GM10847 (cell line): Measurements from ENCODE around the gene NPNT.

Experiments used
- POLR2A ChIP-seq: IDR thresholded peaks from 2 replicates; pipeline ENCODE4 v1.6.1; 2011; ENCODE audit not compliant: insufficient read length; ENCODE audit errors: extremely low read depth

The NPNT gene

DNA sequence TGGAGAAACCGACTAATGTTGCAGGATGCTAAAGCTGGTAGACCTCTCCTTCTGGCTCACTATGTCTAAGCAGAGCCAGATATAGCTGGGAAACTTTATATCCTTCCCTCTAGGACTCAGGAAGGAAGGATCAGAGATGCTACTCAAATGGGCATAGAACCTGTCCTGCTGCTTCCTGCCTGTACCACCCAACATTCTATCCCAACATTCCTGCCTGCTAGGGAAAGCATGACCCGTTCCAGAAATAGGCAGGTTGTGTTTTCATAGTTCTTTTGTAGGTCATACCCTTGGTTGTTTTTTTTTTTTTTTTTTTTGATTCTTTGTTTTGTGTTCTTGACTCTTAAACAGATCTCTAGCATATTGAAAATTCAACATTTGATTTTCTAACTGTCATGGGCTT, 5.3 kb downstream of the NPNT start:
- TF ChIP-seq POLR2A = no peak

DNA sequence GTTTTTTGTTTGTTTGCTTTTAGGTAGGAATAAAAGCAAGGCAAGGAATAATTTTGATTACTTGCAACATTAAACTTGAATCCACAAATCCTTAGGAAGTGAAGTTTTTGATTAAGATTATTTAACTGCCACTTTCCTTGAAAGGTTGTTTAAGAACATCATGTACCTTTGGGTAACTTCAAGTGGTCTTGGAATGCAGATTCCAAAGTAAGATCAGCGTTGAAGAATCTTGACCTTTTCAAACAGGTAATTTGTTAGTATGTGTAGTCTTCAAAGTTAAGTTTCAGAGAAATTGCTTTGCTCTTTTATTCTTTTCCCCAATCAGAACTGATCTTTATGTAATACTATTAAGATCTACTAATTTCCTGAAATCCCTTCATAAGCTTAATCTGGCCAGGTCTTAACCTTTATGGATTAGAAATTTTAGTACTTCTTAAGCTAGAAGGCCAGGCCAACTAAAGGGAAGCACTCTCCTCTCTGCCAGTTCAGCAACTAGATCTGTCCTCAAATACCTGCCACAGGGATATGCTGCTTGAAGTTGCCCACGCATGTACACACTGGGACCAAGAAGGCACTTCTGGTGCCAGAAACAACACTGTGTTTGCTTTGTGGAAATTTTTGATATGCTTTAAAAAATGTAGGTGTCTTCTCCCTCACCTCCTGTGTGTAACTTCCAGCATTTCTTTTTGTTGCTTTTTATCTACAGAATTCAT, 7.4 kb downstream of the NPNT start:
- no peak for TF ChIP-seq POLR2A

DNA sequence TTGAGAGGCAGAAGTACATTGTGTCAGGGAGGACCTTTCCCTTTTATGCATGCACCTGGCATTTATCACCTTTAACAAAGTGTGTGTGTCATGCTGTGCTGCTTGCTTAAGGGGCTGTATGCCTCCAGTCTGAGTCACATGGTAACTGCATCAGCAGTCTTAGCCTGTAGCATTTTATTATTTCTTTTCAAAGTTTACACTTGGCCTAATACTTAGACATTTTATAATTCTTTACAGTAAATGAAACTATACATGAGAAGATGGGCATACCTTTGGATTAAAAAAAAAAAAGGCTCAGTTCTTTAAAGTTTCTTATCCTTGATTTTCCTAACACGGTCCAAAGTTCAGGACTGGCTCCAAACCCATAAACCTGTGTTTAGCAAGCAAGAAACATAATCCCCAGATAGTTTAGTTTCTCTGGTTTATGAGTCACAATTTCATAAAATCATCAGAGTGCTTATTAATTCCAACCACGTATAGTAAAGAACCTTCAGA, 14.6 kb downstream of the NPNT start:
- no peak for TF ChIP-seq POLR2A

DNA sequence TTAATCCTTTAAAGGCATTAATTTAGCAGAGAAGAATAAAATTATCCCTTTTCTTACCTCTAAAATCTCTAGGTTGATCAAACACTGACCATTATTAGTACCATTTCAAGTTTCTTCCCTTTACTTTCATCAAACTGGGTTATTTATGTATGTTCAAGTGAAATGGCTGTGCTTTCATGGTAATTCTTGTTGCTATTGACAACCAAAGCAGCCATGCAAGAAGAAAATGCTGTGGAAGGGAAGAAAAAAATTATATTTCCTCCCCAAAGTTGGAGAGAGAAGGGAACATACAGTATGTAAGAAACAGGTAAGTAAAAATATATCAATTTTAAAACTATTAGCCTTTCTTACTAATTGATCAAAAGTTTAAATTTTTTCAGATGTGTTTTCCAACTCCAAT, 16.2 kb downstream of the NPNT start:
- TF ChIP-seq POLR2A = no peak

DNA sequence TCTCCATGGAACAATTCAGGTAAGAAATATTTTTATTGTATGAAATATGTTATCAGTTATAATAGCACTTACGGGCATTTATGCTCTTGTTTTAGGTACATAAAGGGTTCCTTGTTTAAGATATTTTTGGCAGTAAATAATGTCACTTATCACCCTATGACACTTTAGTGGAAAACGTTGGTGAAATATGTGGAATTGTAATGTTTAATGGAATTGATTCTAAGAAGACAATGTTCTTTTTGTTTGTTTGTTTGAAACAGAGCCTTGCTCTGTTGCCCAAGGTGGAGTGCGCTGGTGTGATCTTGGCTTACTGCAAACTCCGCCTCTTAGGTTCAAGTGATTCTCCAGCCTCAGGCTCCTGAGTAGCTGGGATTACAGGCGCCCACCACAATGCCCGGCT, 17.4 kb downstream of the NPNT start:
- TF ChIP-seq POLR2A = no peak

DNA sequence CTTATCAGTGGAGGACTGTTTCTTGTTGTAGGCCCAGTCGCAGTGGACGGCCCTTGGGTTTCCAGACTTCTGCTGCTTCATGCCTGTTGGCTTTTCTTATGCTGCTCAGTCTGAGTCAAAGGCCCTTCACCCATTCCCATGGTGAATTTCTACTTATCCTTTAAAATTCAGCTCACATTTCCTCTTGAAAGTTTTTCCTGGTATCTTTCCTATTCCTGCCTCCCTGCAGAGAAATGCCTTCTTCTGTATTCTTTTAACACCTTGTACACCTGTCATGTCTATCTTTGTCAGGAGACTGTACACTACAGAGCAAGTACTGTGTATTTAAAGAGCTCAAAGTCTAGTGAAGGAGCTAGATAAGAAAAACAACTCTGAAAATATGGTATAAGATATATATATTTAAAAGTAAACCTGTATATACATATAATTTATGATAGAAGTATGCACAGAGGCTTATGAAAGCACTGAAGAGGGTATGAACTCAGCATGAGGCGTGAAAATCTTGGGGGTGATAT, 22.0 kb downstream of the NPNT start:
- TF ChIP-seq POLR2A = no peak

DNA sequence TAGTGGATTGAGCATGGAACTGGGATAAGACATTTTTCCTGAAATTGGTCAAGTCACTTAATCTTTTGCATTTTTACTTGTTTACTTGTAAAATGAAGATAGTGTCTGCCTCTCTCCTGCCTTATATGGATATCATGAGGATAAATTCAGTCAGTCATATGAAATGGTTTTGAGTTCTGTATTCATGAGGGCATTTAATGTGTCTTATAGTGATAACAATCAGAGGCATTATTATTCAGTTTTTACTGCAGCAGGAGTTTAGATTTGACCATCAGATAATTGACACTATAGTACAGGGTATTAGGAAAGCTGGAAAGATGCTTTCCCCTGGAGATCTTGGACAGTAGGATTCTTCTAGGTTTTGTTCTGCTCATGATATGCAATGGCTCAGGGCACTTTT, 26.0 kb downstream of the NPNT start:
- no peak for TF ChIP-seq POLR2A

DNA sequence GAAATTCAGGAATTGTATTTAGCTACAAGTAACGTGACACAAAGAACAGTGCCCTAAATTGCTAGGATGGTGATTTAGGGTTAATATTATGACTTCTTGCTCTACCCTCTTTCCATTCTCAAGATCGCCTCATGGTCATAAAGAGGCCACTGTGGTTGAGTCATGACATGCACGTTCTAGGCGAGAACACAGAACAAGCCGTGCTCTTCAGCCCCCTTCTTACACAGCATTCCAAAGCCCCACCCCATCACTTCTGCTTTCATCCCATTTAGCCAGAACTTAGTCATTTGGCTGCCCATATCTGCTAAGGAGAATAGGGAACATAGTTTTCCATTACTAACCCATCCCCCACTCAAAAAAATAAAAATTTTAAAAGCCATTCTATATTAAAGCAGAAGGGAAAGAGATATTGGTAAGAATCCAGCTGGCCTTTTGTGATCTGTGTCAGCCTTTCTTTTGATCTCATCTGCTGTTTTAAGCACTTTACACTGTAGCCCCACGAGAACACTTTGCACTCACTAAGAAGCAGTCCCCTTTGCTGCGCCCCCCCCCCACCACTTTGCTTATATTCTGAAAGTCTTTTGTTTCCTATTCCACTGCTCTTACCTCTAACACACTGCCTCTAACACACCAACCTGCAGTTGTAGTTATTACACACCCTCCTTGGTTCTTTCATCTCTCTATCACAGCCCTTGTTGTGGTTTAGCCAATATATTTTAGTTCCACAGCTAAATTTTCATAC, 28.4 kb downstream of the NPNT start:
- TF ChIP-seq POLR2A = no peak

DNA sequence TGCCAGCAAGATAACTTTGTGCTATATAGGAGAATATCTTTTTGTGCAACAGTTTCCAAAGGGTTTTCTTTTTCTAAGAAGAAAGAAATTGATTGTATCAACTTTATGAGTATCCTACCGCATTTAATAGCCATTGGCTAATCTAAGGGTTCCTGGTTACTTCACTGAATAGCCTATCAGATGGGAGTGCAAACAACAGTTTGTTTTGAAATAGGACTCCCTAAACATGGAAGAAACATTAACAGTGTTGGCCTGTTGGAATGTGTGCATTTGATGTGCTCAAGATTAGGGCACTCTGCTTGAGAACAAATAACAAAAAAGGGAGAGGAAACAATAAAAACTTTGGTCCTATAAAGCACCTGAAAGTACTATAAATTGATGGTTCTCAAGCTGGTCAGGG, 29.1 kb downstream of the NPNT start:
- no peak for TF ChIP-seq POLR2A

DNA sequence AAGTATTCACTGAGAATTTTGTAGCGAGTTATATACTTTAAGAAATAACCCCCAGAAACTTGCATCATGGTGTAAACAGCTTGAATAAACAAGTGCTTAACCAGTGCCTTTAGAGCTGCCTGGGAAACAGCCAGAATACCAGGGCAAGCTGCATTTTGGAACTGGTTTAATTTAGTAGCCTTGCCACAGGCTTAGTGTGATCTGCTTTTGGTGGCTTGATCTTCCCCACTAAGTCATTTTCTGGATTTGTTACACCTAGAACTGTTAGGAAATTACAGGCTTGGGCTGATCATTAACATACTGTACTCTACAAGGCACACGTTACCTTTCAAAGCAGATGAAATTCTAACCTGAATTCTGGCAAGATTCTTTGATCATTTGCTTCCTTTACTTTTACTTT, 35.4 kb downstream of the NPNT start:
- no peak for TF ChIP-seq POLR2A

DNA sequence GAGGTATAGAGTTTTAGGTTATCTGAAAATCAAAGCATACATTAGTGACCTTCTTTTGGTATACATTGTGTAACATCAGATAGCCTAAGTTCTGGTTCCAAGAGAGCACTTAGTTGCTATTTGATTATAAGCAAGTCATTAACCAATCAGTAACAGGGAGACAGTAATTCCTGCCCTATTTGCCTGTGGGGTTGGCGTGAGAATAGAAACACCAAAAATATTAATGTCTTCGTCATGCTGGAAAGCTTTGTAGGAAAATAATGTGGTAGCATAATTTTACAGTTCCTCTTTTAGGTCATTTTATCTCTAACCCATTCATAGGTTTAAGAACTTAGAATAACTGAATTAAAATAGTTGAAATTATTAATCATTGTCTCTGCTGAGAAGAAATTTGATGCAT, 37.8 kb downstream of the NPNT start:
- TF ChIP-seq POLR2A = no peak

DNA sequence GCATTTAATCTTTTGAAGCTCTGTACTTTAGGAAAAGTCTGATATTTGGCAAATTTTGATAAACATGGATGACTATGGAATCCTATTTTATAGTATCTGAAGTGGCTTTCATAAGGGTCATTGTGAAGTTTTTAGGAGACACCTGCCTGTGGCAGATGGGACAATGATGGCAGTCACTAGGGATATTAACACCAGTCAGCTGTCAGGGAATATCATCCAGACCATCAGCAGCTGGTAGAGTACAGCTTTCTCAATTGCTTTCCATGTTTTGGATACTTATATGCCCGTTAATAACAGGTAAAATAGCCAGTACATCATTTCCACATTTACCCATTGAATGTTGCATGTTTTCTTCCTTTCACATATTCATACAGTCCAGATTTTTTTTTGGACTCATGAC, 39.1 kb downstream of the NPNT start:
- TF ChIP-seq POLR2A = no peak

DNA sequence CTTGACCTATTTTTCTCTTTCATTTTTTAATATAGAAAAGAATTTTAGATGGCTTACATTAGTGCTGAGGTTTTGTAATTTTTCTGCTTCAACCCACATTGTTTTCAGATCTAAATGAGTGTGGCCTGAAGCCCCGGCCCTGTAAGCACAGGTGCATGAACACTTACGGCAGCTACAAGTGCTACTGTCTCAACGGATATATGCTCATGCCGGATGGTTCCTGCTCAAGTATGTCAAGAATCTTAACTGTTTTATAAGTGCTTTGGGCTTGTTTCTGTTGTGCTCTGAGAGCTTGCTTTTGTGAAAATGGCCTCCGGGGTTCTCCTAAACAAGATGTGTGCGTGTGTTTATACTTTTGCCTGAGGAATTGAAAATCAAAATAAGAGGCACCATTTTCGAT, 41.6 kb downstream of the NPNT start:
- no peak for TF ChIP-seq POLR2A

DNA sequence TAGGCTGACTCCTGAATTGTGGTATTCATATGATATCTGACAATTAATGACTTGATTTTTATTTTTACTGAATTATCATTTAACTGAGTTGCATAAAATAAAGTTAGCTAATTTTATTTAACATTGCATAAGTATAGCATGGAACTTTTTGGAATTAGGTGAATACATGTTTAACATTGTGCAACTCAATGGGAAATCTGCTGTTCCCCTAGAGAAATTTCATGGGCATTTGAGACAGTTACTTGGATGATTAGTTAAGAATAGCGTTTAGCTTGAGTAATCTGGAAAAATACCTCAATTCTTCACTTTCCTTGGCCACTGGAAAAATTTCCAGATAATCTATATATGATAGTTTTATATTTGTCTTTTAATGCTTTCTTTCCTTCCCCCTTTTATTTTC, 42.5 kb downstream of the NPNT start:
- no peak for TF ChIP-seq POLR2A

DNA sequence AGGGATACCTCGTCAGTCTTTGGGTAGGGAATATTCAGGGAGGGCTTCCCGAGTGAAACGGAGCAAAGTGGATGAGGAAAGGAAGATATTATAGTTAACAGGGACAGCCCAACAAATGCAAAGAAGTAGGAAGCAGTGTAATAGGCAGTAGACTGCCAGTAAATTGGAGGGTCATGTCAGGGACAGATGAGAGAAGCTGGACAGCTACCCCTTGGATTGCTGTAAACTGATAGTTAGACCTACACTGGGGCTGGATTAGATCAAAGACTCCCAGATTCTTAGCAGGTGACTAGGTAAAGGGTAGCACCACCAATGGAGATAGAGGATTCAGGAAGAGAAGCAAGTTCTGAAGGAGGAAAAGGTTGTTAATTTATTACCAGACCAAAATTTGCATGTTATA, 48.0 kb downstream of the NPNT start:
- TF ChIP-seq POLR2A = no peak

DNA sequence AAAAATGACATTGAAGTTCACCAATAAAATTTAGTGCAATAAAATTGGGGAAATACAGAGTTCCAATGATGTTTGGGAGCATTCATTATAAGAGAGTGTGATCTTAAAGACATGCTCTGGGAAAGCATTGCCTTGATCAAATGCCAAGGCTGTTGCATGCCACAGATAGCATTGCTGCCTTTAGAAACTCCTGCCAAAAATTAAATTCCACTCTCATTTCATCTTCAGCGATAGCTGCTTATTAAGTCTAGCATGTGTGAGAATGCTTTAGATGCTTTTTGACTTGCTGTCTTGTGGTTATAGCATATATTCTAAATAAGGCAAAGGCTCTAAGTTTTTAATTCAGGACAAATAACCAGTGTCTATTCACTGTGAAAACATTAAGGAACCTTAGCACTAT, 49.3 kb downstream of the NPNT start:
- no peak for TF ChIP-seq POLR2A
